Choroid plexus epithelial cell (primary cell): ENCODE measurements around the gene PRICKLE1.
A peak's percentile ranks its signal among the peaks of the same experiment; 100 is the strongest.

Experiments used
- DNase-seq: peaks from one replicate; pipeline ENCODE4 v3.0.0-alpha.2; 2010; ENCODE audit warnings: low read depth
- H3K4me3 ChIP-seq: 2 replicates; pipeline ENCODE4 v1.5.1; 2011; ENCODE audit warnings: low read depth, mild to moderate bottlenecking, control low read depth, low read length, moderate library complexity
- CTCF ChIP-seq: conservative IDR thresholded peaks from 2 replicates; pipeline ENCODE4 v1.5.1; 2011; ENCODE audit warnings: low read depth, mild to moderate bottlenecking, control low read depth, inconsistent platforms, low read length, moderate library complexity

Gene PRICKLE1

GRCh38 chr12:42446761-42447160, 142.8 kb downstream of the PRICKLE1 start:
- peak; percentile 28 for DNase-seq
- no peak for TF ChIP-seq CTCF
- H3K4me3 ChIP-seq = no peak overlapping the region

- no peak overlapping the region for H3K4me3 ChIP-seq
- TF ChIP-seq CTCF = no peak
- no peak for DNase-seq
Observed at GRCh38 chr12:42445891-42446290, 143.7 kb downstream of the PRICKLE1 start.

DNA sequence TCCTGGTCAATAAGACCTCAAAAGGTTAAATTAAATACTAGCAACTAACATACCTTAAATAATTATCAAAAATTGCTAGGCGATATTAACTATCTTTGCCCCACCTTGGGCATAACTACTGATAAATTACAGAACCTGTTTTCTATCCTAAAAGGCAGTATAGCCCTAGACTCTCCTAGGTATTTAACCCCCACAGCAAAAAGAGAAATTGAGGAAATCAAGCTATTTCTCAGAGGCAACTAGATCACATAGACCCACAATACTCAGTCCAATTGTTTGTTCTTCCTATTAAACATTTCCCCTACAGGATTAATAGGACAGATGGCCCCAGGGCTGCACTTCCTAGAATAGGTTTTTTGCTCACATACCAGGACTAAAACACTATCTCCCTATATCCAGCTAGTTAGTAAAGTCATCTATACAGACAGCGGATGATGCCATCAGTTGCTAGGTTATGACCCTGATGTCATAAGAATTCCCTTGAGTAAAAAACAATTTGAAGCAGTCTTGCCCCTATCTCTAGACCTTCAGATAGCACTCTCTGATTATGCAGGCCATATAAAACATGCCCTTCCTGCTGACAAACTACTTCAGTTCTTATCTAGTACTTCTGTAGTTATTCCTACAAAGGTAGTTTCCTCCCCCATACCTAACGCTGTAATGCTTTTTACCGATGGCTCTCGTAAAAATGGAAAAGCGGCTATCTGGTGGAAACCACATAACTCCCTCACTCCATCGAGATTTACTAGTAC, 145.2 kb downstream of the PRICKLE1 start:
- no peak for DNase-seq
- no peak for TF ChIP-seq CTCF
- H3K4me3 ChIP-seq = no peak overlapping the region

- TF ChIP-seq CTCF = no peak
- DNase-seq = no peak
Observed at GRCh38 chr12:42442888-42443287, 146.7 kb downstream of the PRICKLE1 start.

GRCh38 chr12:42442311-42442759, 147.2 kb downstream of the PRICKLE1 start:
- DNase-seq = no peak
- no peak for TF ChIP-seq CTCF
- H3K4me3 ChIP-seq = no peak overlapping the region

More at GRCh38 chr12:42442888-42443287, 146.7 kb downstream of the PRICKLE1 start:
- H3K4me3 ChIP-seq = no peak overlapping the region

DNA sequence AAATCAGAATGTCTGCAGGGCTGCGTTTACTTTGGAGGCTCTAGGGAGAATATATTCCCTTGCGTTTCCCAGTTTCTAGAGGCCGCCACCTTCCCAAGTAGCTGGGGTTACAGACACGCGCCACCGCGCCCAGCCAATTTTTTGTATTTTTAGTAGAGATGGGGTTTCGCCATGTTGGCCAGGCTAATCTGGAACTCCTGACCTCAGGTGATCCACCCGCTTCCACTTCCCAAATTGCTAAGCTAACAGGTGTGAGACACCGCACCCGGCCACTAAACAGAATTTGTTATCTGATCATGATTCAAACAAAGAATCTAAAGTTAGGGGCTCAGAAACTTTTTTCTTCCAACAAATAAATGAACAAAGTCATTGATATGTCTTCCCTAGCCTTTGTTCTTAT, 148.9 kb downstream of the PRICKLE1 start:
- DNase-seq = no peak
- no peak overlapping the region for H3K4me3 ChIP-seq
- no peak for TF ChIP-seq CTCF

DNA sequence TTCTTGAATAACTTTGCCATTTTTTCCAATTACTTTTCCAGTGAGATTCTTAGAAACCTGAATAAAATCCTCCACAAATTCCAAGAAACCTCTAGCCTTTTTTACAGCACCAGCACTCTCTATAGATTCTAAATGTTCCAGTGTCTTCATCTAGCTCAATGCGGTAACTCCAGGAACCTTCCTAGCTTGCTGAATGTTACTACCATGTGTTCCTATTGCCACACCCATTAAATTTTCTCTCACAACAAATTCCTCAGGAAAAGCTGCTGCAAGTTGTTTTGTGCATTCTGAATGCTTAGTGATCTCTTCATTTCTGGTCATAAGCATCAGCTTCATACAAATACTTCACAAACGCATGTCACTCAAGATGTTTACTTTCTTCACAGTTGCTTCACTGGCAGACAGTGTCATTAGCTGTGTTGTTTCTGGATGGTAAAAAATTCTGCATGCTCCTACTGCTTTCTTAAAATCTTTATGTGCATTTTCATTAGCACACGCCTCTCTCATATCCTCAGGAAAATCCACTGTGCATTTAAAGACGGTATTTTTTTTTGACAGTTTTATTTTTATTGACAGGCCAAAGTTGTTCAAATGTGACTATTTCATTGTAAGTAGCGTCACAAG, 156.9 kb downstream of the PRICKLE1 start:
- TF ChIP-seq CTCF = no peak
- DNase-seq = no peak

More for the DNA sequence above, 156.9 kb downstream of the PRICKLE1 start:
- no peak overlapping the region for H3K4me3 ChIP-seq
